Natural killer cell (primary cell): ENCODE data around the gene SLC38A11. TPM values are rescaled to one million over a fixed set of nuclear protein-coding genes. Genes with fewer than 3 reads are reported as not detected.

ENCODE experiments used
- ATAC-seq, 3 donors: fragments of 150-1000 bp in 2 of 3; fragments of 200-7000 bp in 1 of 3; cut with Tn5 transposase; 1 replicate in 1 of 3; 2 replicates in 2 of 3; pipeline ENCODE4 v1.10.0; 2021; ENCODE audit warnings: mild to moderate bottlenecking in 2 of 3, moderate library complexity in 2 of 3
- DNase-seq, 2 donors: peaks; one replicate each; pipeline versions ENCODE4 v3.0.0 to v3.0.0-alpha.2; 2013 to 2021; ENCODE audit warnings: mixed read lengths in 1 of 2
- H3K27ac ChIP-seq: one replicate; pipeline ENCODE4 v1.5.1; 2013; ENCODE audit warnings: mild to moderate bottlenecking, low read length
- H3K27me3 ChIP-seq: one replicate; pipeline ENCODE4 v1.6.1; 2013; ENCODE audit warnings: low read length; ENCODE audit not compliant: control insufficient read depth, insufficient read depth
- H3K36me3 ChIP-seq: one replicate; pipeline ENCODE4 v1.6.1; 2013; ENCODE audit warnings: low read length; ENCODE audit not compliant: control insufficient read depth, insufficient read depth
- H3K4me1 ChIP-seq: one replicate; pipeline ENCODE4 v1.6.1; 2013; ENCODE audit warnings: low read length; ENCODE audit not compliant: control insufficient read depth, insufficient read depth
- H3K4me3 ChIP-seq: one replicate; pipeline ENCODE4 v1.5.1; 2013; ENCODE audit warnings: low read length
- H3K9me3 ChIP-seq: one replicate; pipeline ENCODE4 v1.6.1; 2013; ENCODE audit warnings: low read length; ENCODE audit not compliant: control insufficient read depth, insufficient read depth
- H3K27ac Mint-ChIP-seq, 2 donors: one replicate each; pipeline ENCODE4 v1.8.0; 2022; ENCODE audit warnings: mild to moderate bottlenecking in 2 of 2, mixed read lengths in 2 of 2, moderate library complexity in 1 of 2
- H3K27me3 Mint-ChIP-seq, 2 donors: one replicate each; pipeline ENCODE4 v1.8.0; 2022; ENCODE audit warnings: low read depth in 2 of 2, mixed read lengths in 2 of 2
- H3K36me3 Mint-ChIP-seq: one replicate; pipeline ENCODE4 v1.8.0; 2022; ENCODE audit warnings: mixed read lengths
- H3K4me1 Mint-ChIP-seq, 2 donors: one replicate each; pipeline ENCODE4 v1.8.0; 2022; ENCODE audit warnings: mixed read lengths in 2 of 2
- H3K4me3 Mint-ChIP-seq: one replicate; pipeline ENCODE4 v1.8.0; 2022; ENCODE audit warnings: mild to moderate bottlenecking, moderate library complexity, mixed read lengths
- H3K9me3 Mint-ChIP-seq, 2 donors: one replicate each; pipeline ENCODE4 v1.8.0; 2022; ENCODE audit warnings: mixed read lengths in 2 of 2
- CTCF ChIP-seq: fragments of 200-600 bp; IDR thresholded peaks from one replicate; pipeline ENCODE4 v1.8.0; 2022; ENCODE audit warnings: antibody characterized with exemption
- WGBS: methylation state at CpG from one replicate; pipeline ENCODE4 v1.1.7; 2013; ENCODE audit warnings: missing lambda C conversion rate; ENCODE audit not compliant: insufficient coverage; 5-methylcytosine and 5-hydroxymethylcytosine counted together
- intact Hi-C: fragments of 100-400 bp; cut with micrococcal nuclease; formaldehyde crosslinking; loops from one replicate; pipeline ENCODE4 v1.14.2; 2022
- total RNA-seq, 4 donors: library from RNA; stranded (reverse); fragments of 120-200 nt in 1 of 4; gene quantifications; one replicate each; pipeline versions ENCODE4 v1.2.3 to v1.2.4, GENCODE V29; 2013 to 2022

Gene SLC38A11
- total RNA-seq, 3 donors from 2014 or later (not counting 1 experiment from before 2014, with no cell fraction given): 0.66 TPM; not detected in 2

- ATAC-seq (peak in 1 of 3 donors; percentile 28), DNase-seq (no peak)
- Mint-ChIP-seq H3K9me3 (no peaks in the 10 kb centered on the region), H3K4me1 (no peaks in the 10 kb centered on the region), H3K27me3 (peaks cover 23 to 24% of the 10 kb centered on the region in 2 donors), H3K36me3 (no peaks in the 10 kb centered on the region), H3K27ac (no peak overlapping the region), H3K4me3 (no peak overlapping the region)
- 72% methylated on average over 4 of the region's 4 CpGs for WGBS
- no peaks in the 10 kb centered on the region for H3K9me3 ChIP-seq
- H3K4me3 ChIP-seq: no peak overlapping the region
- H3K27ac ChIP-seq: no peak overlapping the region
- TF ChIP-seq CTCF: no peak
- peaks cover 5% of the 10 kb centered on the region for H3K4me1 ChIP-seq
- intact Hi-C loops: no loop called here
- H3K36me3 ChIP-seq: no peaks in the 10 kb centered on the region
- H3K27me3 ChIP-seq: peaks cover 5% of the 10 kb centered on the region
Observed at GRCh38 chr2:164954186-164954585, 1.1 kb downstream of the SLC38A11 start.

GRCh38 chr2:164953279-164953678, 2.0 kb downstream of the SLC38A11 start:
- intact Hi-C loops: no loop called here
- peaks cover 23 to 24% of the 10 kb centered on the region in 2 donors for H3K27me3 Mint-ChIP-seq

GRCh38 chr2:164952057-164952702, 3.1 kb downstream of the SLC38A11 start:
- Histone ChIP-seq H3K27me3 (peaks cover 5% of the 10 kb centered on the region), H3K9me3 (no peaks in the 10 kb centered on the region), H3K36me3 (no peaks in the 10 kb centered on the region), H3K27ac (no peak overlapping the region), H3K4me1 (peaks cover 6% of the 10 kb centered on the region), H3K4me3 (no peak overlapping the region)
- ATAC-seq: no peak
- Mint-ChIP-seq H3K4me1 (peaks cover 16 to 17% of the 10 kb centered on the region in 2 donors), H3K9me3 (no peaks in the 10 kb centered on the region), H3K27ac (no peak overlapping the region), H3K27me3 (peaks cover 23 to 24% of the 10 kb centered on the region in 2 donors), H3K36me3 (no peaks in the 10 kb centered on the region), H3K4me3 (no peak overlapping the region)
- DNase-seq: no peak
- no peak for TF ChIP-seq CTCF
- intact Hi-C loops: no loop called here
- WGBS: 77% methylated on average over 7 of the region's 8 CpGs

More at GRCh38 chr2:164953279-164953678, 2.0 kb downstream of the SLC38A11 start:
- Histone ChIP-seq H3K36me3 (no peaks in the 10 kb centered on the region), H3K9me3 (no peaks in the 10 kb centered on the region), H3K27me3 (peaks cover 5% of the 10 kb centered on the region), H3K4me3 (no peak overlapping the region), H3K4me1 (peaks cover 5% of the 10 kb centered on the region), H3K27ac (no peak overlapping the region)
- Mint-ChIP-seq H3K9me3 (no peaks in the 10 kb centered on the region), H3K4me3 (no peak overlapping the region), H3K4me1 (peaks cover 6 to 7% of the 10 kb centered on the region in 2 donors), H3K36me3 (no peaks in the 10 kb centered on the region), H3K27ac (no peak overlapping the region)
- WGBS: 69% methylated on average over 3 of the region's 3 CpGs
- no peak for TF ChIP-seq CTCF
- DNase-seq (no peak), ATAC-seq (no peak)

GRCh38 chr2:164948540-164948939, 6.8 kb downstream of the SLC38A11 start:
- H3K4me3 ChIP-seq: no peak overlapping the region
- H3K36me3 ChIP-seq: no peaks in the 10 kb centered on the region
- Mint-ChIP-seq H3K27me3 (peaks cover 14 to 17% of the 10 kb centered on the region in 2 donors), H3K4me1 (peaks cover 19 to 21% of the 10 kb centered on the region in 2 donors), H3K27ac (no peak overlapping the region), H3K36me3 (no peaks in the 10 kb centered on the region), H3K4me3 (peak overlapping the region; percentile 18), H3K9me3 (no peaks in the 10 kb centered on the region)
- no peaks in the 10 kb centered on the region for H3K27me3 ChIP-seq
- no peak for DNase-seq
- H3K4me1 ChIP-seq: peaks cover 3% of the 10 kb centered on the region
- ATAC-seq: peak in 2 of 3 donors; percentile 67 to 68
- 0% methylated on average over 1 of the region's 1 CpG for WGBS
- intact Hi-C loops: no loop called here
- H3K9me3 ChIP-seq: no peaks in the 10 kb centered on the region
- no peak for TF ChIP-seq CTCF
- H3K27ac ChIP-seq: no peak overlapping the region
